H1 (cell line): ENCODE measurements around the gene MEFV. TPM values are rescaled to one million over a fixed set of nuclear protein-coding genes. Genes with fewer than 3 reads are reported as not detected.

Experiments
- CTCF ChIA-PET: fragments of 300-600 bp; sonication (Branson Sonifier 250); formaldehyde crosslinking; loops from one replicate; lab custom pipeline; 2021; ENCODE audit not compliant: partially characterized antibody; lab: Charles Lee
- POLR2A ChIA-PET: fragments of 300-600 bp; sonication (Branson Sonifier 250); formaldehyde crosslinking; loops from one replicate; lab custom pipeline; 2021; ENCODE audit warnings: inconsistent platforms; ENCODE audit not compliant: partially characterized antibody; lab: Charles Lee
- DNase-seq, 2 experiments: peaks; one replicate each; pipeline versions ENCODE4 v3.0.0 to v3.0.0-alpha.2; 2010 to 2022; ENCODE audit warnings: low spot score in 2 of 2, low read depth in 1 of 2, mixed read lengths in 1 of 2
- FAIRE-seq: peaks from 2 replicates; lab custom pipeline; 2011; peaks lifted over from hg19 to GRCh38; lab: Jason Lieb, UNC
- H2AFZ ChIP-seq: 2 replicates; pipeline ENCODE4 v1.8.1; 2012; ENCODE audit warnings: low read length, inconsistent platforms
- H2AK5ac ChIP-seq: 2 replicates; pipeline ENCODE4 v1.6.1; 2013; ENCODE audit warnings: low read depth, low read length
- H2BK120ac ChIP-seq: replicated peaks from 2 replicates; pipeline ENCODE3; 2013; ENCODE audit warnings: low read depth, low read length, inconsistent platforms
- H2BK12ac ChIP-seq: 2 replicates; pipeline ENCODE4 v1.6.1; 2013; ENCODE audit warnings: low read depth, low read length
- H2BK15ac ChIP-seq: 2 replicates; pipeline ENCODE4 v1.6.1; 2013; ENCODE audit warnings: low read length
- H2BK20ac ChIP-seq: 2 replicates; pipeline ENCODE4 v1.6.1; 2013; ENCODE audit warnings: low read length
- H2BK5ac ChIP-seq: 2 replicates; pipeline ENCODE4 v1.6.1; 2013; ENCODE audit warnings: low read depth, low read length
- H3K14ac ChIP-seq: 2 replicates; pipeline ENCODE4 v1.6.1; 2013; ENCODE audit warnings: inconsistent platforms; ENCODE audit not compliant: insufficient read length
- H3K18ac ChIP-seq: 2 replicates; pipeline ENCODE4 v1.6.1; 2013; ENCODE audit warnings: low read length; ENCODE audit errors: extremely low read depth
- H3K23ac ChIP-seq: 2 replicates; pipeline ENCODE4 v1.6.1; 2013; ENCODE audit warnings: inconsistent platforms; ENCODE audit not compliant: insufficient read length
- H3K23me2 ChIP-seq: 2 replicates; pipeline ENCODE4 v1.6.1; 2013; ENCODE audit warnings: low read depth, low read length
- H3K27ac ChIP-seq: 2 replicates; pipeline ENCODE4 v1.6.1; 2011; ENCODE audit warnings: low read depth, low read length, inconsistent platforms
- H3K27me3 ChIP-seq, 4 experiments: replicated peaks in 1 of 4; 1 replicate in 1 of 4; 2 replicates in 3 of 4; pipeline versions ENCODE4 v1.6.1 to v1.8.1; 2011 to 2013; ENCODE audit warnings: low read length in 3 of 4, mild to moderate bottlenecking in 3 of 4, inconsistent platforms in 2 of 4, mixed read lengths in 2 of 4, moderate library complexity in 1 of 4; ENCODE audit not compliant: control insufficient read depth in 3 of 4, insufficient read depth in 3 of 4; ENCODE audit errors: extremely low read depth in 1 of 4
- H3K36me3 ChIP-seq, 4 experiments: 2 replicates each; pipeline versions ENCODE4 v1.6.1 to v1.8.1; 2011 to 2013; ENCODE audit warnings: mild to moderate bottlenecking in 4 of 4, low read length in 3 of 4, moderate library complexity in 2 of 4, control low read depth in 1 of 4, inconsistent platforms in 1 of 4; ENCODE audit not compliant: insufficient read depth in 4 of 4, control insufficient read depth in 2 of 4
- H3K4ac ChIP-seq: replicated peaks from 2 replicates; pipeline ENCODE3; 2013; ENCODE audit warnings: low read length, low read depth, mixed read lengths, inconsistent platforms; ENCODE audit not compliant: insufficient read length
- H3K4me1 ChIP-seq, 4 experiments: replicated peaks in 1 of 4; 1 replicate in 1 of 4; 2 replicates in 3 of 4; pipeline versions ENCODE4 v1.6.1 to v1.8.1; 2011 to 2013; ENCODE audit warnings: low read length in 3 of 4, inconsistent platforms in 2 of 4, mixed read lengths in 1 of 4; ENCODE audit not compliant: insufficient read depth in 4 of 4, control insufficient read depth in 3 of 4
- H3K4me2 ChIP-seq, 2 experiments: 2 replicates each; pipeline versions ENCODE4 v1.6.1 to v1.8.1; 2011 to 2013; ENCODE audit warnings: low read depth in 2 of 2, low read length in 2 of 2, control low read depth in 1 of 2, inconsistent platforms in 1 of 2, mild to moderate bottlenecking in 1 of 2; ENCODE audit not compliant: insufficient read depth in 1 of 2
- H3K4me3 ChIP-seq, 4 experiments: fragments of 200-600, 300-600 bp in 1 of 4; sonication (generic), shearing (Covaris generic), sonication (Bioruptor Twin) in 1 of 4; 2 replicates each; pipeline versions ENCODE4 v1.5.1 to v1.8.1; 2011 to 2016; ENCODE audit warnings: low read length in 4 of 4, low read depth in 3 of 4, control low read depth in 2 of 4, inconsistent platforms in 2 of 4, mild to moderate bottlenecking in 2 of 4, mixed read lengths in 1 of 4, moderate library complexity in 1 of 4; ENCODE audit not compliant: insufficient read depth in 2 of 4; ENCODE audit errors: extremely low read depth in 1 of 4
- H3K56ac ChIP-seq: replicated peaks from 2 replicates; pipeline ENCODE3; 2013; ENCODE audit warnings: low read depth, mild to moderate bottlenecking, mixed read lengths, low read length, inconsistent platforms; ENCODE audit not compliant: insufficient read length
- H3K79me1 ChIP-seq: 2 replicates; pipeline ENCODE4 v1.6.1; 2013; ENCODE audit warnings: low read depth, low read length, control low read depth
- H3K79me2 ChIP-seq, 2 experiments: 2 replicates each; pipeline versions ENCODE4 v1.6.1 to v1.8.1; 2012 to 2013; ENCODE audit warnings: low read length in 2 of 2, mild to moderate bottlenecking in 2 of 2, inconsistent platforms in 1 of 2; ENCODE audit not compliant: insufficient read depth in 2 of 2, control insufficient read depth in 1 of 2
- H3K9ac ChIP-seq, 4 experiments: replicated peaks in 1 of 4; 1 replicate in 1 of 4; 2 replicates in 3 of 4; pipeline versions ENCODE4 v1.6.1 to v1.8.1; 2011 to 2013; ENCODE audit warnings: low read depth in 3 of 4, low read length in 3 of 4, control low read depth in 2 of 4, mild to moderate bottlenecking in 2 of 4, moderate library complexity in 2 of 4, inconsistent platforms in 1 of 4; ENCODE audit errors: extremely low read depth in 1 of 4
- H3K9me3 ChIP-seq, 2 experiments: 2 replicates each; pipeline versions ENCODE4 v1.6.1 to v1.8.1; 2012 to 2013; ENCODE audit warnings: mild to moderate bottlenecking in 2 of 2, moderate library complexity in 2 of 2, control low read depth in 1 of 2, inconsistent platforms in 1 of 2, low read depth in 1 of 2, low read length in 1 of 2, mixed read lengths in 1 of 2; ENCODE audit not compliant: insufficient read depth in 2 of 2
- H4K20me1 ChIP-seq, 2 experiments: replicated peaks in 1 of 2; 2 replicates each; pipeline versions ENCODE3 to v1.8.1; 2011 to 2013; ENCODE audit warnings: inconsistent platforms in 2 of 2, low read length in 2 of 2, mild to moderate bottlenecking in 1 of 2; ENCODE audit not compliant: insufficient read depth in 2 of 2, control insufficient read depth in 1 of 2
- H4K5ac ChIP-seq: 2 replicates; pipeline ENCODE4 v1.6.1; 2013; ENCODE audit warnings: low read length, low read depth, mixed read lengths, inconsistent platforms; ENCODE audit not compliant: insufficient read length
- H4K8ac ChIP-seq: 2 replicates; pipeline ENCODE4 v1.8.0; 2013; ENCODE audit warnings: mild to moderate bottlenecking, moderate library complexity, low read length, inconsistent platforms; ENCODE audit not compliant: insufficient read depth; ENCODE audit errors: extremely low read depth
- H4K91ac ChIP-seq: replicated peaks from 2 replicates; pipeline ENCODE3; 2013; ENCODE audit warnings: low read length, mixed read lengths, inconsistent platforms; ENCODE audit not compliant: insufficient read length
- ASH2L ChIP-seq: fragments of 200-600, 300-600 bp; sonication (generic); IDR thresholded peaks from one replicate; pipeline ENCODE4 v1.7.1; 2017; ENCODE audit warnings: low read length
- CTBP2 ChIP-seq: IDR thresholded peaks from 2 replicates; pipeline ENCODE4 v1.7.0; 2011; ENCODE audit warnings: borderline replicate concordance, mild to moderate bottlenecking, moderate library complexity, mixed read lengths, low read length; ENCODE audit not compliant: insufficient read depth, insufficient read length
- EP300 ChIP-seq, 2 experiments: IDR thresholded peaks; 1 replicate in 1 of 2; 2 replicates in 1 of 2; pipeline ENCODE4 v1.6.1; 2011 to 2012; ENCODE audit warnings: low read depth in 2 of 2, low read length in 2 of 2, mild to moderate bottlenecking in 2 of 2, borderline replicate concordance in 1 of 2, inconsistent platforms in 1 of 2, moderate library complexity in 1 of 2
- FOSL1 ChIP-seq: IDR thresholded peaks from 2 replicates; pipeline ENCODE4 v1.6.1; 2011; ENCODE audit warnings: mild to moderate bottlenecking, low read depth, low read length, moderate library complexity; ENCODE audit not compliant: insufficient read depth
- HDAC6 ChIP-seq: IDR thresholded peaks from one replicate; pipeline ENCODE4 v1.7.1; 2012; ENCODE audit warnings: low read depth, mild to moderate bottlenecking, inconsistent platforms, low read length, moderate library complexity
- POLR2AphosphoS5 ChIP-seq: IDR thresholded peaks from 2 replicates; pipeline ENCODE4 v1.6.1; 2011; ENCODE audit warnings: low read depth, low read length
- RBBP5 ChIP-seq: IDR thresholded peaks from 2 replicates; pipeline ENCODE4 v1.7.1; 2012; ENCODE audit warnings: low read depth, mild to moderate bottlenecking, inconsistent platforms, low read length, moderate library complexity, borderline replicate concordance
- RNF2 ChIP-seq: fragments of 200-900, 300-1000 bp; sonication (generic); IDR thresholded peaks from 2 replicates; pipeline ENCODE4 v1.7.1; 2016; ENCODE audit warnings: borderline replicate concordance, low read depth, mild to moderate bottlenecking, antibody characterized with exemption, low read length; ENCODE audit not compliant: poor library complexity, severe bottlenecking; ENCODE audit errors: missing control alignments
- RXRA ChIP-seq: IDR thresholded peaks from 2 replicates; pipeline ENCODE4 v1.6.1; 2011; ENCODE audit warnings: low read depth, mild to moderate bottlenecking, low read length, moderate library complexity; ENCODE audit not compliant: insufficient read depth
- SIX5 ChIP-seq: IDR thresholded peaks from 2 replicates; pipeline ENCODE4 v1.6.1; 2011; ENCODE audit warnings: mild to moderate bottlenecking, low read depth, low read length
- WGBS, 2 experiments: shearing (Covaris generic) in 1 of 2; methylation state at CpG; one replicate each; pipeline versions ENCODE4 v1.1.6 to v1.1.7; 2013 to 2015; ENCODE audit warnings: low lambda C conversion rate in 2 of 2, mixed read lengths in 2 of 2, inconsistent platforms in 1 of 2, low coverage in 1 of 2, missing lambda C conversion rate in 1 of 2; ENCODE audit not compliant: insufficient replicate concordance in 2 of 2, insufficient coverage in 1 of 2, insufficient read length in 1 of 2; ENCODE audit errors: extremely low coverage in 1 of 2, missing lambda C conversion rate in 1 of 2; 5-methylcytosine and 5-hydroxymethylcytosine counted together
- polyA plus RNA-seq, 7 experiments: library from polyadenylated mRNA; depleted of rRNA in 3 of 7; stranded (reverse) in 5 of 7; unstranded in 2 of 7; fragments of >200 nt in 5 of 7; fragments of 200-250 nt in 2 of 7; gene quantifications; 1 replicate in 5 of 7; 2 replicates in 1 of 7; 4 replicates in 1 of 7; pipeline versions ENCODE4 v1.2.1 to v1.2.3, GENCODE V29; 2011 to 2013; ENCODE audit warnings: missing spikeins in 2 of 7, mixed read lengths in 2 of 7
- total RNA-seq: library from RNA; stranded (reverse); fragmentation: NEBNext Ultra II Directional; extraction: Animal tissue kit (Norgen Biotek cat#: 25700); gene quantifications from 2 replicates; pipeline ENCODE4 v1.2.1, GENCODE V29; 2021

The MEFV gene
- total and polyA plus RNA-seq, 2 of the 8 experiments (the other 6 are each of a cell fraction or from before 2014, with no cell fraction given) = 0.03 TPM; not detected in 1

DNA sequence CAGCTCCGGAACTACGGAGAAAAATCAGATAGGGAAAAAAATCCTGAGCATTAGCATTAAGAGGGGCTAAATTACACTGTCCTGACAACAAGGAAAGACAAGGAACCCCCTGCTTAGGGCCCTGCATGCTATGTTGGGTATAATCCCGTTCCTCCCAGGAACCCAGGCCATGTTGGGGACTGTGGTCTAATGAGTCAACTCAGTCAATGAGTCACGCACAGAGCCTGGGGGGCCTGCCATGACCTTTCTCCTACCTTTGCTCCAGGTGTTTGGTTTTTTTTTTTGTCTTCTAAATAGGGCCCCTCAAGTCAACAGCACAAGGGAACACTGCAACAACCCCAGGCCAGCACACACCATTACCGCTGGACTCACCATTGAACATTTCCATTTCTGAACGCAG, 12.6 kb downstream of the MEFV start:
- Histone ChIP-seq H4K8ac (no peak overlapping the region), H3K79me1 (no peaks in the 10 kb centered on the region), H3K36me3 (no peaks in the 10 kb centered on the region), H3K23ac (no peak overlapping the region), H3K14ac (no peak overlapping the region), H3K27ac (no peak overlapping the region), H3K27me3 (no peaks in the 10 kb centered on the region), H3K4ac (no peak overlapping the region), H2BK15ac (no peak overlapping the region), H3K4me3 (no peak overlapping the region), H3K9ac (no peak overlapping the region), H4K20me1 (no peaks in the 10 kb centered on the region), H3K23me2 (no peaks in the 10 kb centered on the region), H3K79me2 (no peaks in the 10 kb centered on the region), H4K5ac (no peak overlapping the region), H2BK20ac (no peak overlapping the region), H3K4me2 (no peak overlapping the region), H4K91ac (no peak overlapping the region), H3K56ac (no peak overlapping the region), H2AFZ (no peak overlapping the region), H3K4me1 (no peaks in the 10 kb centered on the region), H2BK12ac (no peak overlapping the region), H3K18ac (no peak overlapping the region), H2BK120ac (no peak overlapping the region), H3K9me3 (peaks cover 29 to 39% of the 10 kb centered on the region in 2 experiments; a peak in 3 of 4 replicates), H2AK5ac (no peak overlapping the region), H2BK5ac (no peak overlapping the region)
- ChIA-PET CTCF (interaction anchor here (1.0 kb wide), 1 partner anchor 21 kb away, joined by 3 read pairs; no protein-coding TSS in a partner anchor), POLR2A (interaction anchor here (0.6 kb wide), 1 partner anchor 115 kb away, joined by 3 read pairs; no protein-coding TSS in a partner anchor)
- DNase-seq = no peak
- WGBS, 2 experiments = 75% methylated on average over 6 of the region's 6 CpGs; no CpG with 5 or more reads in 1 of the 2 experiments
- no peak for TF ChIP-seq FOSL1
- TF ChIP-seq SIX5 = no peak
- TF ChIP-seq CTBP2 = no peak
- no peak for TF ChIP-seq POLR2AphosphoS5
- TF ChIP-seq EP300 (IDR thresholded peaks at IDR 0.05; ENCODE audit: borderline replicate concordance in 1 of 2, low read depth in 2 of 2, low read length in 2 of 2) = no peak
- TF ChIP-seq RXRA = no peak
- TF ChIP-seq HDAC6 = no peak
- no peak for TF ChIP-seq ASH2L
- TF ChIP-seq RBBP5 = no peak
- TF ChIP-seq RNF2 = no peak
- no peak for FAIRE-seq
